GM12878 (cell line): Measurements from ENCODE around the gene DCC. TPM values are rescaled to one million over a fixed set of nuclear protein-coding genes. Genes with fewer than 3 reads are reported as not detected.

Experiments
- ATAC-seq: fragments of 200-7000 bp; cut with Tn5 transposase; 3 replicates; pipeline ENCODE4 v1.9.1; 2020; ENCODE audit warnings: mild to moderate bottlenecking, moderate library complexity
- BruUV-seq: library from RNA; stranded (reverse); fragments of 400-500 nt; replicated peaks from 2 replicates; lab custom pipeline; 2021; lab: Mats Ljungman, UMichigan
- CTCF ChIA-PET: fragments of 300-600 bp; sonication (Branson Sonifier 250); formaldehyde crosslinking; extraction: SDS; loops from one replicate; lab custom pipeline; 2021; ENCODE audit warnings: inconsistent platforms; lab: Yijun Ruan, JAX
- POLR2A ChIA-PET: fragments of 350-600 bp; formaldehyde crosslinking; extraction: SDS; loops from one replicate; lab custom pipeline; 2021; ENCODE audit warnings: inconsistent platforms; lab: Charles Lee
- RAD21 ChIA-PET: fragments of 300-600 bp; sonication (Branson Sonifier 250); formaldehyde crosslinking; loops from one replicate; lab custom pipeline; 2023; ENCODE audit warnings: antibody characterized with exemption; ENCODE audit not compliant: unreplicated experiment; lab: Charles Lee
- SMC1A ChIA-PET: fragments of 300-600 bp; sonication (Branson Sonifier 250); formaldehyde crosslinking; loops from one replicate; lab custom pipeline; 2023; ENCODE audit not compliant: unreplicated experiment, uncharacterized antibody; lab: Charles Lee
- DNase-seq: peaks from one replicate; pipeline ENCODE4 v3.0.0-alpha.2; 2011; ENCODE audit warnings: low read depth, low spot score
- FAIRE-seq: peaks from 3 replicates; lab custom pipeline; 2011; peaks lifted over from hg19 to GRCh38; lab: Jason Lieb, UNC
- H2AFZ ChIP-seq: 2 replicates; pipeline ENCODE4 v1.6.0; 2011; ENCODE audit warnings: low read depth, low read length, control low read depth; ENCODE audit not compliant: control insufficient read depth
- H3K27ac ChIP-seq: 2 replicates; pipeline ENCODE4 v1.5.1; 2011; ENCODE audit warnings: control low read depth; ENCODE audit not compliant: control insufficient read depth, insufficient read depth
- H3K27me3 ChIP-seq, 2 experiments: replicated peaks in 1 of 2; 2 replicates each; pipeline versions ENCODE4 v1.6.0 to v1.6.1; 2011; ENCODE audit warnings: low read length in 1 of 2; ENCODE audit not compliant: control insufficient read depth in 2 of 2, insufficient read depth in 2 of 2
- H3K36me3 ChIP-seq, 2 experiments: 2 replicates each; pipeline ENCODE4 v1.5.1; 2011; ENCODE audit warnings: low read length in 1 of 2; ENCODE audit not compliant: control insufficient read depth in 2 of 2, insufficient read depth in 2 of 2
- H3K4me1 ChIP-seq: 2 replicates; pipeline ENCODE4 v1.6.1; 2011; ENCODE audit warnings: mild to moderate bottlenecking, low read length, moderate library complexity, mixed read lengths; ENCODE audit not compliant: control insufficient read depth, insufficient read depth
- H3K4me2 ChIP-seq: 2 replicates; pipeline ENCODE4 v1.6.0; 2011; ENCODE audit warnings: control low read depth; ENCODE audit not compliant: control insufficient read depth, insufficient read depth
- H3K4me3 ChIP-seq: fragments of 200-600 bp; sonication (generic); 2 replicates; pipeline ENCODE4 v1.5.1; 2016
- H3K79me2 ChIP-seq: 2 replicates; pipeline ENCODE4 v1.6.0; 2011; ENCODE audit warnings: low read length; ENCODE audit not compliant: control insufficient read depth, insufficient read depth
- H3K9ac ChIP-seq: 2 replicates; pipeline ENCODE4 v1.8.0; 2011; ENCODE audit warnings: low read length, control low read depth, mixed read lengths; ENCODE audit not compliant: control insufficient read depth, insufficient read depth
- H3K9me3 ChIP-seq: replicated peaks from 3 replicates; pipeline ENCODE4 v1.5.1; 2011; ENCODE audit warnings: mild to moderate bottlenecking, low read length; ENCODE audit not compliant: control insufficient read depth, insufficient read depth
- H4K20me1 ChIP-seq: 2 replicates; pipeline ENCODE4 v1.6.0; 2011; ENCODE audit not compliant: control insufficient read depth, insufficient read depth
- ASH2L ChIP-seq: fragments of 300-600, 200-600 bp; sonication (generic); IDR thresholded peaks from 2 replicates; pipeline ENCODE4 v1.6.1; 2017; ENCODE audit warnings: low read depth, mild to moderate bottlenecking, borderline replicate concordance
- BHLHE40 ChIP-seq, 2 experiments: fragments of 450-650 bp in 1 of 2; IDR thresholded peaks; 2 replicates each; pipeline ENCODE4 v1.6.1; 2011 to 2017; ENCODE audit warnings: low read depth in 2 of 2, borderline replicate concordance in 1 of 2, improper control_type of control experiment in 1 of 2, low read length in 1 of 2, mild to moderate bottlenecking in 1 of 2
- CHD4 ChIP-seq: fragments of 200-600 bp; sonication (generic); IDR thresholded peaks from 2 replicates; pipeline ENCODE4 v1.6.1; 2016; ENCODE audit warnings: mild to moderate bottlenecking
- MEF2A ChIP-seq: IDR thresholded peaks from 2 replicates; pipeline ENCODE4 v1.6.1; 2011; ENCODE audit warnings: low read depth, mild to moderate bottlenecking, low read length, moderate library complexity; ENCODE audit not compliant: insufficient read depth
- NR2F1 ChIP-seq: fragments of 450-650 bp; conservative IDR thresholded peaks from 2 replicates; pipeline ENCODE4 v1.6.1; 2017; ENCODE audit warnings: mild to moderate bottlenecking
- PML ChIP-seq: IDR thresholded peaks from 2 replicates; pipeline ENCODE4 v1.6.1; 2012; ENCODE audit warnings: low read length, inconsistent platforms
- RB1 ChIP-seq: fragments of 450-650 bp; formaldehyde crosslinking; IDR thresholded peaks from 2 replicates; pipeline ENCODE4 v1.6.1; 2017; ENCODE audit warnings: mild to moderate bottlenecking, borderline replicate concordance
- WGBS: methylation state at CpG from one replicate; pipeline ENCODE4 v1.1.6; 2016; ENCODE audit warnings: low lambda C conversion rate; ENCODE audit not compliant: insufficient replicate concordance, insufficient coverage; ENCODE audit errors: missing lambda C conversion rate; 5-methylcytosine and 5-hydroxymethylcytosine counted together
- in situ Hi-C: fragments of 300-500 bp; cut with MboI; formaldehyde crosslinking; loops from 9 replicates; pipeline ENCODE4 v1.14.3; 2018; ENCODE audit warnings: mixed read lengths
- intact Hi-C: fragments of 100-400 bp; cut with micrococcal nuclease; formaldehyde crosslinking; loops from one replicate; pipeline ENCODE4 v1.14.2; 2022; ENCODE audit not compliant: unreplicated experiment
- polyA plus RNA-seq, 11 experiments: library from polyadenylated mRNA; depleted of rRNA in 4 of 11; unstranded in 6 of 11; stranded (reverse) in 5 of 11; fragments of >200 nt; fragmentation: Nextera tagmentation in 4 of 11; fragmentation: Illumina TruSeq in 1 of 11; extraction: Ambion mirVana in 4 of 11; extraction: Trizol in 1 of 11; gene quantifications; 1 replicate in 1 of 11; 2 replicates in 10 of 11; pipeline versions ENCODE4 v1.2.1 to v1.2.3, GENCODE V29; 2011 to 2016; ENCODE audit warnings: inconsistent platforms in 2 of 11, missing spikeins in 2 of 11, low read depth in 1 of 11
- total RNA-seq, 4 experiments: library from RNA; depleted of rRNA in 3 of 4; stranded (reverse); fragments of >200 nt in 3 of 4; fragmentation: Illumina TruSeq in 1 of 4; extraction: Trizol in 1 of 4; gene quantifications; 2 replicates each; pipeline versions ENCODE4 v1.2.1 to v1.2.3, GENCODE V29; 2013 to 2021
- TF ChIP-seq, protein P1 (sequence below), 3 experiments: IDR thresholded peaks in 2 of 3; conservative IDR thresholded peaks in 1 of 3; 2 replicates each; pipeline ENCODE4 v1.5.1; 2011; ENCODE audit warnings: low read depth in 3 of 3, low read length in 3 of 3, mild to moderate bottlenecking in 3 of 3, control low read depth in 2 of 3, moderate library complexity in 2 of 3, inconsistent platforms in 1 of 3, mixed read lengths in 1 of 3; ENCODE audit not compliant: control insufficient read depth in 2 of 3, insufficient read depth in 1 of 3; ENCODE audit errors: extremely low read depth in 1 of 3
- TF ChIP-seq, protein P2 (sequence below): fragments of 450-650 bp; IDR thresholded peaks from 2 replicates; pipeline ENCODE4 v1.6.1; 2017; ENCODE audit warnings: low read depth, mild to moderate bottlenecking, moderate library complexity

The DCC gene
- total and polyA plus RNA-seq, 10 of the 15 experiments (the other 5 are each of a cell fraction or from before 2014, with no cell fraction given): 0.01 TPM; not detected in 9

DNA sequence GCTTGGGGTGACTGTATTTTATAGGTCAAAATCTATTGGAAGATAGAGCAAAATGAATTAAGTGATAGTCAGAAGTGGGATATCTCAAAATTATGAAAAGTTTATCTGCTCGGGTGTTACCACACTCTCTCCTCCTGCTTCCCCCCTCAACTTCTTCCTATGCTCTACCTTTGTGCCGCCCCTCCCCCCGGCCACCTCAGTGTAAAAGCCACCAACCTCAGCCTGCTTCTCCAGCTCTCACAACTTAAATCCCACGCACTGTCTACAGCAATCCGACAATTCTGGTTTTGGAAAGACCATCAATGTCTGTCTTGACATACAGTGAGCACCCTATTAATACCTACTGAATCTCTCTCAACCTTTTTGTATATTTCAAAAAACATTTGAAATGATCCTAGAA lies 164.6 kb downstream of the DCC start:
- no peaks in the 10 kb centered on the region for H3K4me1 ChIP-seq
- DNase-seq (no peak), FAIRE-seq (peak; percentile 13), ATAC-seq (no peak)
- no peak overlapping the region for H3K27ac ChIP-seq
- H3K4me2 ChIP-seq: no peak overlapping the region
- RAD21 ChIA-PET: no interaction called here
- intact Hi-C loops (no loop called here), in situ Hi-C loops (no loop called here)
- TF ChIP-seq CHD4: no peak
- TF ChIP-seq, protein P1, sequence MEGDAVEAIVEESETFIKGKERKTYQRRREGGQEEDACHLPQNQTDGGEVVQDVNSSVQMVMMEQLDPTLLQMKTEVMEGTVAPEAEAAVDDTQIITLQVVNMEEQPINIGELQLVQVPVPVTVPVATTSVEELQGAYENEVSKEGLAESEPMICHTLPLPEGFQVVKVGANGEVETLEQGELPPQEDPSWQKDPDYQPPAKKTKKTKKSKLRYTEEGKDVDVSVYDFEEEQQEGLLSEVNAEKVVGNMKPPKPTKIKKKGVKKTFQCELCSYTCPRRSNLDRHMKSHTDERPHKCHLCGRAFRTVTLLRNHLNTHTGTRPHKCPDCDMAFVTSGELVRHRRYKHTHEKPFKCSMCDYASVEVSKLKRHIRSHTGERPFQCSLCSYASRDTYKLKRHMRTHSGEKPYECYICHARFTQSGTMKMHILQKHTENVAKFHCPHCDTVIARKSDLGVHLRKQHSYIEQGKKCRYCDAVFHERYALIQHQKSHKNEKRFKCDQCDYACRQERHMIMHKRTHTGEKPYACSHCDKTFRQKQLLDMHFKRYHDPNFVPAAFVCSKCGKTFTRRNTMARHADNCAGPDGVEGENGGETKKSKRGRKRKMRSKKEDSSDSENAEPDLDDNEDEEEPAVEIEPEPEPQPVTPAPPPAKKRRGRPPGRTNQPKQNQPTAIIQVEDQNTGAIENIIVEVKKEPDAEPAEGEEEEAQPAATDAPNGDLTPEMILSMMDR (IDR thresholded peaks at IDR 0.05 in 2 of 3, conservative IDR thresholded peaks at IDR 0.05 in 1 of 3; ENCODE audit: control insufficient read depth in 2 of 3, extremely low read depth in 1 of 3, insufficient read depth in 1 of 3, low read depth in 3 of 3, low read length in 3 of 3): no peak
- TF ChIP-seq, protein P2, sequence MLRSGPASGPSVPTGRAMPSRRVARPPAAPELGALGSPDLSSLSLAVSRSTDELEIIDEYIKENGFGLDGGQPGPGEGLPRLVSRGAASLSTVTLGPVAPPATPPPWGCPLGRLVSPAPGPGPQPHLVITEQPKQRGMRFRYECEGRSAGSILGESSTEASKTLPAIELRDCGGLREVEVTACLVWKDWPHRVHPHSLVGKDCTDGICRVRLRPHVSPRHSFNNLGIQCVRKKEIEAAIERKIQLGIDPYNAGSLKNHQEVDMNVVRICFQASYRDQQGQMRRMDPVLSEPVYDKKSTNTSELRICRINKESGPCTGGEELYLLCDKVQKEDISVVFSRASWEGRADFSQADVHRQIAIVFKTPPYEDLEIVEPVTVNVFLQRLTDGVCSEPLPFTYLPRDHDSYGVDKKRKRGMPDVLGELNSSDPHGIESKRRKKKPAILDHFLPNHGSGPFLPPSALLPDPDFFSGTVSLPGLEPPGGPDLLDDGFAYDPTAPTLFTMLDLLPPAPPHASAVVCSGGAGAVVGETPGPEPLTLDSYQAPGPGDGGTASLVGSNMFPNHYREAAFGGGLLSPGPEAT: no peak
- TF ChIP-seq ASH2L: no peak
- TF ChIP-seq NR2F1: no peak
- no peak for TF ChIP-seq BHLHE40 (IDR thresholded peaks at IDR 0.05; ENCODE audit: borderline replicate concordance in 1 of 2, low read depth in 2 of 2, low read length in 1 of 2)
- no peak for TF ChIP-seq RB1
- no peak for TF ChIP-seq PML
- no peak for TF ChIP-seq MEF2A
- CTCF ChIA-PET: no interaction called here
- no peaks in the 10 kb centered on the region for H3K27me3 ChIP-seq
- WGBS: 46% methylated on average over 5 of the region's 5 CpGs
- no TSS peak for BruUV-seq
- SMC1A ChIA-PET: no interaction called here
- H3K9ac ChIP-seq: no peak overlapping the region
- no peaks in the 10 kb centered on the region for H3K36me3 ChIP-seq
- POLR2A ChIA-PET: no interaction called here
- H3K9me3 ChIP-seq: no peaks in the 10 kb centered on the region
- H4K20me1 ChIP-seq: no peaks in the 10 kb centered on the region
- no peak overlapping the region for H3K4me3 ChIP-seq
- no peaks in the 10 kb centered on the region for H3K79me2 ChIP-seq
- H2AFZ ChIP-seq: no peak overlapping the region
